ENCODE measurements around the gene RBM22.

DNA sequence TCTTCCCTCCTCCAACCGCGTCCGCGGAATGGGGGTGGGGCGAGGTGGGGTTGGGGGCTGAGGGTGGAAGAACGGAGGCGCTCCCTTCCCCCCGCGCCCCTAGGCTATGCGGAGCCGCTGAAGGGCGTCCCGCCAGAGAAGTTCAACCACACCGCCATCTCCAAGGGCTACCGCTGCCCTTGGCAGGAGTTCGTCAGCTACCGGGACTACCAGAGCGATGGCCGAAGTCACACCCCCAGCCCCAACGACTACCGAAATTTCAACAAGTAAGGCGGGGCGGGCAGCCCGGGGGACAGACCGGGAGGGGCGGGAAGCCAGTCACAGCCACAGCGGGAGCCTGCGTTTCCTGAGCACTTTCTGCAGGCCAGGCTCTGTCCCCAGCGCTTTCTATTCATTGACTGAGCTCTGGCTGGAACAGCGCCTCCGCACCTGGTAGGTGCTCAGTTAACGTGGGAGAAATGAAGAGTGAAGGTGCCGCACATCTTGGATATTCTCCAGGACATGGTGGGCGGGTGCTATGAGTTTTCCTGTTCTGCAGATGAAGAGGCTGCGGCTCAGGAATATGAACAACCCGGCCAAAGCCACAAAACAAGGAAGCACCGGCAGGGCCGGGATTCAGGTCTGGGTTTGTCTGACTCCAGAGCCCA, 28.5 kb downstream of the RBM22 start:
- TF ChIP-seq, protein P1, sequence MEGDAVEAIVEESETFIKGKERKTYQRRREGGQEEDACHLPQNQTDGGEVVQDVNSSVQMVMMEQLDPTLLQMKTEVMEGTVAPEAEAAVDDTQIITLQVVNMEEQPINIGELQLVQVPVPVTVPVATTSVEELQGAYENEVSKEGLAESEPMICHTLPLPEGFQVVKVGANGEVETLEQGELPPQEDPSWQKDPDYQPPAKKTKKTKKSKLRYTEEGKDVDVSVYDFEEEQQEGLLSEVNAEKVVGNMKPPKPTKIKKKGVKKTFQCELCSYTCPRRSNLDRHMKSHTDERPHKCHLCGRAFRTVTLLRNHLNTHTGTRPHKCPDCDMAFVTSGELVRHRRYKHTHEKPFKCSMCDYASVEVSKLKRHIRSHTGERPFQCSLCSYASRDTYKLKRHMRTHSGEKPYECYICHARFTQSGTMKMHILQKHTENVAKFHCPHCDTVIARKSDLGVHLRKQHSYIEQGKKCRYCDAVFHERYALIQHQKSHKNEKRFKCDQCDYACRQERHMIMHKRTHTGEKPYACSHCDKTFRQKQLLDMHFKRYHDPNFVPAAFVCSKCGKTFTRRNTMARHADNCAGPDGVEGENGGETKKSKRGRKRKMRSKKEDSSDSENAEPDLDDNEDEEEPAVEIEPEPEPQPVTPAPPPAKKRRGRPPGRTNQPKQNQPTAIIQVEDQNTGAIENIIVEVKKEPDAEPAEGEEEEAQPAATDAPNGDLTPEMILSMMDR (IDR thresholded peaks at IDR 0.05), result no peak
- no peak for TF ChIP-seq POLR2AphosphoS5 (IDR thresholded peaks at IDR 0.05)
